Measurements from ENCODE around the gene LGALS3.

Gene LGALS3

DNA sequence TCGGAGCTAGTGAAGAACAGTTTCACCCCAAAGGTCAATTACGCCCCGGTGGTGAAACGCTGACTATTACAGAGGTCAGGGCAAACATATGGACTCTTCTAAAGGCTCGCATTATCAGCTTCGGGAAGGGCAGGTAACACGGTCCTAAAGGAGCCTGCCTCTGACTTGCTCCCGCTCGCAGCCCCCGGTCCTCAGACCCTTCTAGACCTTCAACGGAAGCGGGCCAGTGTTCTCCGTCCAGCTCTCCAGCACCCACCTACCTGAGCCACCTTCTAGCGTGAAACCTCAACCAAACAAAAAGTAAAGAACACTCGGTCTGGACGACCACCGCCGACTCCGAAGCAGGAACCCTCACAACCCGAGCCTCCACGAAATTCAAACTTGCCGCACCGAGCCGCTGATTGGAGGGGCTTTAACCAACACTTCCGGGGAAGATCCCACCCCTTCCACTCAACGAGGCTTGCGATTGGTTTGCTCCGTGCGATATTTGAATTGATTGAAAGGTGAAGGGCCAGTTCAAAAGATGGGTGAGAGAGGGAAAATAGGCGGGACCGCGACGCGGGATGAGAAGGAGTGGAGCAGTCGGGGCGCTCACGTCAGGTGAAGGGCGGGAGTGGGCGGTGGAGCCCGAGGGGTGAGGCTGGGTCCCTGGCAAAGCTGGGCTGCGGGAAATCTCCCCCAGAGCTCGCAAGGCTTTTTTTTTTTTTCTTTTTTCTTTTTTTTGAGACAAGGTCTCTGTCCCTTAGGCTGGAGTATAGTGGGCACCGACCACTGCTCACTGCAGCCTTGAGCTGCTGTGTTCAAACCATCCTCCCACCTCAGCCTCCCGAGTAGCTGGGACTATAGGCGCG, 62.4 kb downstream of the LGALS3 start, which contains the start of gene DLGAP5 (continued):
- TF ChIP-seq BCL11A (tag by site-specific recombination; IDR thresholded peaks at IDR 0.05; ENCODE audit: low read depth): no peak
- TF ChIP-seq, protein P1, sequence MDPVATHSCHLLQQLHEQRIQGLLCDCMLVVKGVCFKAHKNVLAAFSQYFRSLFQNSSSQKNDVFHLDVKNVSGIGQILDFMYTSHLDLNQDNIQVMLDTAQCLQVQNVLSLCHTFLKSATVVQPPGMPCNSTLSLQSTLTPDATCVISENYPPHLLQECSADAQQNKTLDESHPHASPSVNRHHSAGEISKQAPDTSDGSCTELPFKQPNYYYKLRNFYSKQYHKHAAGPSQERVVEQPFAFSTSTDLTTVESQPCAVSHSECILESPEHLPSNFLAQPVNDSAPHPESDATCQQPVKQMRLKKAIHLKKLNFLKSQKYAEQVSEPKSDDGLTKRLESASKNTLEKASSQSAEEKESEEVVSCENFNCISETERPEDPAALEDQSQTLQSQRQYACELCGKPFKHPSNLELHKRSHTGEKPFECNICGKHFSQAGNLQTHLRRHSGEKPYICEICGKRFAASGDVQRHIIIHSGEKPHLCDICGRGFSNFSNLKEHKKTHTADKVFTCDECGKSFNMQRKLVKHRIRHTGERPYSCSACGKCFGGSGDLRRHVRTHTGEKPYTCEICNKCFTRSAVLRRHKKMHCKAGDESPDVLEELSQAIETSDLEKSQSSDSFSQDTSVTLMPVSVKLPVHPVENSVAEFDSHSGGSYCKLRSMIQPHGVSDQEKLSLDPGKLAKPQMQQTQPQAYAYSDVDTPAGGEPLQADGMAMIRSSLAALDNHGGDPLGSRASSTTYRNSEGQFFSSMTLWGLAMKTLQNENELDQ (tag by site-specific recombination; IDR thresholded peaks at IDR 0.05; ENCODE audit: low read depth): no peak

DNA sequence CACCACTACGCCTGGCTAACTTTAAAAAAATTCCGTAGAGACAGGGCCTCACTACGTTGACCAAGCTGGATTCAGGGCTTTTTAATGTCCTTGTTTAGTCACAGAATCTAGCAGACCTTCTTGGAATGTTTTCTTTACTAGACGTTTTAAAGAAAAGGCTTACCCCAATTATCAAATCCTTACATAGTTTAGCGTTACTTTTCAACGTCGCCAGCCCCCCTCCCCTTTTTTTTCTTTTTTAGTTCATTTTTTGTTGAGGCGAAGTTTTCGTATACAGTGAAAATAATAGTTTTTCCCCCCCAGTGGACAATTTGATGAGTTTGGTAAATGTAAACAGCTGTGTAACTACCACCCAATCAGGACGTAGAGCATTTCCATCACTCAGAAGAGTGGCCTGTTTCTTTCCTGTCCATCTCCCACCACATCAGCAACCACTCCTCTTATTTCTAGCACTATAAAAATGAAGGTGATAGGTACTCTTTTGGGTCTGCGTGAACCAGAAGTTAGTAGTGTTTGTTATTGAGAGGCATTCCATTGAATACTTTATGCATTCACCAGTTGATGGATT, 63.1 kb downstream of the LGALS3 start:
- H3K27ac ChIP-seq (ENCODE audit: extremely low read depth, low read depth, low read length): no peak overlapping the region; the same call in 1 of the 2 replicates
- TF ChIP-seq ZNF223 (tag by site-specific recombination; IDR thresholded peaks at IDR 0.05) (no peak), ZNF248 (tag by site-specific recombination; IDR thresholded peaks at IDR 0.05) (no peak), KLF8 (tag by site-specific recombination; IDR thresholded peaks at IDR 0.05) (no peak), ZNF843 (tag by site-specific recombination; IDR thresholded peaks at IDR 0.05) (0 out of 2 replicates have a peak, but pooled peaks have one; percentile 3), ZNF133 (tag by site-specific recombination; IDR thresholded peaks at IDR 0.05) (no peak), ZNF654 (tag by site-specific recombination; IDR thresholded peaks at IDR 0.05; ENCODE audit: low read depth) (no peak), ZNF146 (tag by site-specific recombination; IDR thresholded peaks at IDR 0.05) (no peak), SALL2 (tag by site-specific recombination; IDR thresholded peaks at IDR 0.05; ENCODE audit: borderline replicate concordance) (no peak), ZNF416 (tag by site-specific recombination; IDR thresholded peaks at IDR 0.05) (no peak), ZNF624 (tag by site-specific recombination; IDR thresholded peaks at IDR 0.05) (no peak), ZNF768 (tag by site-specific recombination; IDR thresholded peaks at IDR 0.05) (no peak), ZNF140 (tag by site-specific recombination; IDR thresholded peaks at IDR 0.05) (no peak), YY2 (tag by site-specific recombination; IDR thresholded peaks at IDR 0.05) (no peak), ZNF394 (tag by site-specific recombination; IDR thresholded peaks at IDR 0.05; ENCODE audit: borderline replicate concordance) (0 out of 2 replicates have a peak, but pooled peaks have one; percentile 13), ZSCAN23 (tag by site-specific recombination; IDR thresholded peaks at IDR 0.05) (no peak), ZNF747 (tag by site-specific recombination; IDR thresholded peaks at IDR 0.05) (no peak), SP2 (tag by site-specific recombination; IDR thresholded peaks at IDR 0.05) (no peak), ZNF211 (tag by site-specific recombination; IDR thresholded peaks at IDR 0.05; ENCODE audit: low read depth) (no peak)
- TF ChIP-seq, protein P2, sequence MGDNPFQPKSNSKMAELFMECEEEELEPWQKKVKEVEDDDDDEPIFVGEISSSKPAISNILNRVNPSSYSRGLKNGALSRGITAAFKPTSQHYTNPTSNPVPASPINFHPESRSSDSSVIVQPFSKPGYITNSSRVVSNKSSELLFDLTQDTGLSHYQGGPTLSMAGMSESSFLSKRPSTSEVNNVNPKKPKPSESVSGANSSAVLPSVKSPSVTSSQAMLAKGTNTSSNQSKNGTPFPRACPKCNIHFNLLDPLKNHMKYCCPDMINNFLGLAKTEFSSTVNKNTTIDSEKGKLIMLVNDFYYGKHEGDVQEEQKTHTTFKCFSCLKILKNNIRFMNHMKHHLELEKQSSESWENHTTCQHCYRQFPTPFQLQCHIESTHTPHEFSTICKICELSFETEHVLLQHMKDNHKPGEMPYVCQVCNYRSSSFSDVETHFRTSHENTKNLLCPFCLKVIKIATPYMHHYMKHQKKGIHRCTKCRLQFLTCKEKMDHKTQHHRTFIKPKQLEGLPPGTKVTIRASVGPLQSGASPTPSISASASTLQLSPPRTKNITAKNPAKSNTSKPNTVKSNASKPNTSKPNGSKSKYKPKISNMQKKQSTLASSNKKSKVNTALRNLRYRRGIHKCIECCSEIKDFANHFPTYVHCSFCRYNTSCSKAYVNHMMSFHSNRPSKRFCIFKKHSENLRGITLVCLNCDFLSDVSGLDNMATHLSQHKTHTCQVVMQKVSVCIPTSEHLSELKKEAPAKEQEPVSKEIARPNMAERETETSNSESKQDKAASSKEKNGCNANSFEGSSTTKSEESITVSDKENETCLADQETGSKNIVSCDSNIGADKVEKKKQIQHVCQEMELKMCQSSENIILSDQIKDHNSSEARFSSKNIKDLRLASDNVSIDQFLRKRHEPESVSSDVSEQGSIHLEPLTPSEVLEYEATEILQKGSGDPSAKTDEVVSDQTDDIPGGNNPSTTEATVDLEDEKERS (tag by site-specific recombination; IDR thresholded peaks at IDR 0.05): no peak; the same call in 1 of the 2 replicates
- TF ChIP-seq, protein P3, sequence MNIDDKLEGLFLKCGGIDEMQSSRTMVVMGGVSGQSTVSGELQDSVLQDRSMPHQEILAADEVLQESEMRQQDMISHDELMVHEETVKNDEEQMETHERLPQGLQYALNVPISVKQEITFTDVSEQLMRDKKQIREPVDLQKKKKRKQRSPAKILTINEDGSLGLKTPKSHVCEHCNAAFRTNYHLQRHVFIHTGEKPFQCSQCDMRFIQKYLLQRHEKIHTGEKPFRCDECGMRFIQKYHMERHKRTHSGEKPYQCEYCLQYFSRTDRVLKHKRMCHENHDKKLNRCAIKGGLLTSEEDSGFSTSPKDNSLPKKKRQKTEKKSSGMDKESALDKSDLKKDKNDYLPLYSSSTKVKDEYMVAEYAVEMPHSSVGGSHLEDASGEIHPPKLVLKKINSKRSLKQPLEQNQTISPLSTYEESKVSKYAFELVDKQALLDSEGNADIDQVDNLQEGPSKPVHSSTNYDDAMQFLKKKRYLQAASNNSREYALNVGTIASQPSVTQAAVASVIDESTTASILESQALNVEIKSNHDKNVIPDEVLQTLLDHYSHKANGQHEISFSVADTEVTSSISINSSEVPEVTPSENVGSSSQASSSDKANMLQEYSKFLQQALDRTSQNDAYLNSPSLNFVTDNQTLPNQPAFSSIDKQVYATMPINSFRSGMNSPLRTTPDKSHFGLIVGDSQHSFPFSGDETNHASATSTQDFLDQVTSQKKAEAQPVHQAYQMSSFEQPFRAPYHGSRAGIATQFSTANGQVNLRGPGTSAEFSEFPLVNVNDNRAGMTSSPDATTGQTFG (tag by site-specific recombination; IDR thresholded peaks at IDR 0.05; ENCODE audit: borderline replicate concordance): no peak
- TF ChIP-seq, protein P4, sequence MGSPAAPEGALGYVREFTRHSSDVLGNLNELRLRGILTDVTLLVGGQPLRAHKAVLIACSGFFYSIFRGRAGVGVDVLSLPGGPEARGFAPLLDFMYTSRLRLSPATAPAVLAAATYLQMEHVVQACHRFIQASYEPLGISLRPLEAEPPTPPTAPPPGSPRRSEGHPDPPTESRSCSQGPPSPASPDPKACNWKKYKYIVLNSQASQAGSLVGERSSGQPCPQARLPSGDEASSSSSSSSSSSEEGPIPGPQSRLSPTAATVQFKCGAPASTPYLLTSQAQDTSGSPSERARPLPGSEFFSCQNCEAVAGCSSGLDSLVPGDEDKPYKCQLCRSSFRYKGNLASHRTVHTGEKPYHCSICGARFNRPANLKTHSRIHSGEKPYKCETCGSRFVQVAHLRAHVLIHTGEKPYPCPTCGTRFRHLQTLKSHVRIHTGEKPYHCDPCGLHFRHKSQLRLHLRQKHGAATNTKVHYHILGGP (tag by site-specific recombination; IDR thresholded peaks at IDR 0.05): no peak
- TF ChIP-seq, protein P5, sequence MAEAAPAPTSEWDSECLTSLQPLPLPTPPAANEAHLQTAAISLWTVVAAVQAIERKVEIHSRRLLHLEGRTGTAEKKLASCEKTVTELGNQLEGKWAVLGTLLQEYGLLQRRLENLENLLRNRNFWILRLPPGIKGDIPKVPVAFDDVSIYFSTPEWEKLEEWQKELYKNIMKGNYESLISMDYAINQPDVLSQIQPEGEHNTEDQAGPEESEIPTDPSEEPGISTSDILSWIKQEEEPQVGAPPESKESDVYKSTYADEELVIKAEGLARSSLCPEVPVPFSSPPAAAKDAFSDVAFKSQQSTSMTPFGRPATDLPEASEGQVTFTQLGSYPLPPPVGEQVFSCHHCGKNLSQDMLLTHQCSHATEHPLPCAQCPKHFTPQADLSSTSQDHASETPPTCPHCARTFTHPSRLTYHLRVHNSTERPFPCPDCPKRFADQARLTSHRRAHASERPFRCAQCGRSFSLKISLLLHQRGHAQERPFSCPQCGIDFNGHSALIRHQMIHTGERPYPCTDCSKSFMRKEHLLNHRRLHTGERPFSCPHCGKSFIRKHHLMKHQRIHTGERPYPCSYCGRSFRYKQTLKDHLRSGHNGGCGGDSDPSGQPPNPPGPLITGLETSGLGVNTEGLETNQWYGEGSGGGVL (tag by site-specific recombination; IDR thresholded peaks at IDR 0.05): no peak

More for the DNA sequence above, 63.1 kb downstream of the LGALS3 start:
- ChIA-PET CTCF (interaction anchor here (0.7 to 1.3 kb wide), 2 partner anchors 19 to 112 kb away, joined by 3 to 6 read pairs; no protein-coding TSS in a partner anchor), POLR2A (interaction anchor here (0.6 to 1.3 kb wide), 3 partner anchors 10 to 269 kb away, joined by 3 to 5 read pairs (median 3); no protein-coding TSS in a partner anchor)
- peaks cover 11 to 14% of the 10 kb centered on the region in 2 experiments for H3K36me3 ChIP-seq (ENCODE audit: control insufficient read depth in 2 of 2, insufficient read depth in 1 of 2, low read length in 2 of 2)
- H3K4me1 ChIP-seq (ENCODE audit: control insufficient read depth, insufficient read depth, low read length): no peaks in the 10 kb centered on the region
- peak overlapping the region; percentile 49 for H3K4me3 ChIP-seq (ENCODE audit: low read depth, low read length)
- H3K9me3 ChIP-seq (ENCODE audit: control insufficient read depth, insufficient read depth, low read depth, low read length): no peaks in the 10 kb centered on the region

Measured in HEK293 (cell line).